Fibroblast of villous mesenchyme (primary cell): Measurements from ENCODE around the gene ADGRD1. TPM values are rescaled to one million over a fixed set of nuclear protein-coding genes. Genes with fewer than 3 reads are reported as not detected.

ENCODE experiments used
- DNase-seq: peaks from one replicate; pipeline ENCODE4 v3.0.0-alpha.2; 2010; ENCODE audit warnings: low read depth
- H3K4me3 ChIP-seq: 2 replicates; pipeline ENCODE4 v1.5.1; 2011; ENCODE audit warnings: low read depth, mild to moderate bottlenecking, low read length
- total RNA-seq: library from RNA; depleted of rRNA; stranded (reverse); fragments of >200 nt; gene quantifications from 2 replicates; pipeline ENCODE4 v1.2.3, GENCODE V29; 2012
- TF ChIP-seq, protein P1 (sequence below): IDR thresholded peaks from 2 replicates; pipeline ENCODE4 v1.5.1; 2012; ENCODE audit warnings: low read depth, mild to moderate bottlenecking, low read length; ENCODE audit not compliant: insufficient read depth

The ADGRD1 gene
- total RNA-seq, 1 donor = under 0.01 TPM

DNA sequence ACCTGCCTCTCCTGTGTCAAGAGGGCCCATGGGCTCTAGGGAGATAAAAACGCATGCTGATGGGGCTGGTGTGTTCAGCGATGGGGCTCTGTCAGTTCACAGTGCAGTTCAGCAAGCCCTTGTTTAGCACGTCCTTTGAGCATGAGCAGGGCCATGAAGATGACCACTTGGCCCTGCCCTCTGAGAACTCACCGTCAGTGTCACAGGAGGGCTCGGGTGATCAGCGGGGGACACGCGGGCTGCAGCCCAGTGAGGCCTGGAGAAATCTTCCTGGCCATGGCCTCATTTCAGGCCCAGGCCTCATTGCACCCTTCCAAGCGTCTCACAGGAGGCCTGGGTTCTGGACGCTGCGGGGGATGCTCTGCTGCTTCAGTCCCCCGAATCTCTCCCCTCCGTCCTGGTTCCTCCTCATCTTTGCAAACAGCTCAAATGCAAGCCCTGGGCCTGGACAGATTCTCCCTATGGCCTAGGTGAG is 181.6 kb downstream of the ADGRD1 start:
- no peak for DNase-seq
- no peak overlapping the region for H3K4me3 ChIP-seq

DNA sequence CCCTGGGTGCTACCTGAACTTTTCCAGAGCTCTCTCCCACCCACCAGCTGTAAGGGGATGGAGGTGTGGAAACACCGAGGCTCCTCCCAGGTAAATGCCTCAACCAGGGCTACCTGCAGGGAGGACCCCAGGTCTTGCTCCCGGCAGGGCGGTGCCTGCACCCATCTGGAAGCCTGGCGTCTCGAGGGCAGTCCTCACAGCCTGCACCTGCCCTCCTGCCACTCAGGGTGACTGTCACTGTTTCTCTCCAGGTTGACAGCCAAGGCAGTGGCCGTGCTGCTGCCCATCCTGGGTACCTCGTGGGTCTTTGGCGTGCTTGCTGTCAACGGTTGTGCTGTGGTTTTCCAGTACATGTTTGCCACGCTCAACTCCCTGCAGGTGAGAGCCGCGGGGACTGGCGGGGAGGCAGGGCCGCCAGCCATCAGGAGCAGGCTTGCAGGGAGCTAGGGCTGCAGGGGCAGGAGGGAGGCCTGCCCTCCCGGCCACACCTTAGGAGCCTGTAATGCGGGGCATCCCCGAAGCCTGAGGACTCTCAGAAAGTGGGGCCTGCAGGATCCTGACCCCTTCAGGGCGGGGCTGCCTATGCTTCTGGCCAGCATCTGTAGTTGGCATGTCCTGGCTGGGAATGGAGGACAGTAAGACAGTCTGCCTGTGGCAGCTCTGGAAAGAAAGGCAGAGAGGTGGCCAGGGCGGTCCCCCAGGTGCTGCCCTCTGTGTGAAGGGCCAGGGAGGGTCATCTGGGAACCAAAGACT is 182.3 kb downstream of the ADGRD1 start:
- H3K4me3 ChIP-seq = no peak overlapping the region
- TF ChIP-seq, protein P1, sequence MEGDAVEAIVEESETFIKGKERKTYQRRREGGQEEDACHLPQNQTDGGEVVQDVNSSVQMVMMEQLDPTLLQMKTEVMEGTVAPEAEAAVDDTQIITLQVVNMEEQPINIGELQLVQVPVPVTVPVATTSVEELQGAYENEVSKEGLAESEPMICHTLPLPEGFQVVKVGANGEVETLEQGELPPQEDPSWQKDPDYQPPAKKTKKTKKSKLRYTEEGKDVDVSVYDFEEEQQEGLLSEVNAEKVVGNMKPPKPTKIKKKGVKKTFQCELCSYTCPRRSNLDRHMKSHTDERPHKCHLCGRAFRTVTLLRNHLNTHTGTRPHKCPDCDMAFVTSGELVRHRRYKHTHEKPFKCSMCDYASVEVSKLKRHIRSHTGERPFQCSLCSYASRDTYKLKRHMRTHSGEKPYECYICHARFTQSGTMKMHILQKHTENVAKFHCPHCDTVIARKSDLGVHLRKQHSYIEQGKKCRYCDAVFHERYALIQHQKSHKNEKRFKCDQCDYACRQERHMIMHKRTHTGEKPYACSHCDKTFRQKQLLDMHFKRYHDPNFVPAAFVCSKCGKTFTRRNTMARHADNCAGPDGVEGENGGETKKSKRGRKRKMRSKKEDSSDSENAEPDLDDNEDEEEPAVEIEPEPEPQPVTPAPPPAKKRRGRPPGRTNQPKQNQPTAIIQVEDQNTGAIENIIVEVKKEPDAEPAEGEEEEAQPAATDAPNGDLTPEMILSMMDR = no peak
- DNase-seq = no peak

More for the DNA sequence above, 181.6 kb downstream of the ADGRD1 start:
- TF ChIP-seq, protein P1 = no peak

DNA sequence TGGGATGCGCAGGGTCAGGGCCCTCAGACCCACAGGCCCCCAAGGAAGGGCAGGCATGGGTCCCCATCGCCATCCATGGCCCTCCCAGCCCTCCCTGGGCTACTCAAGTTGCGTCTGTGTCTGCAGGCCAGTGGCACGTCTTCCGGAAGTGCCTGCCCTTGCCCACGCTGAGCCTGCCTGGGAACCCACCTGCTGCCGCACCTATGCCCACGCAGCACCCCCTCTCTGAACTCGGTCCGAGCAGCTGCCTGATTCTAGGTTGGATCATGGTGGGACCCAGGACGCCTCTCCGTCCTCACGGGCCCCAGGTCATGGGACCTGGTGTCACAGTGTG is 182.8 kb downstream of the ADGRD1 start:
- no peak for DNase-seq
- TF ChIP-seq, protein P1 = no peak
- H3K4me3 ChIP-seq = no peak overlapping the region

DNA sequence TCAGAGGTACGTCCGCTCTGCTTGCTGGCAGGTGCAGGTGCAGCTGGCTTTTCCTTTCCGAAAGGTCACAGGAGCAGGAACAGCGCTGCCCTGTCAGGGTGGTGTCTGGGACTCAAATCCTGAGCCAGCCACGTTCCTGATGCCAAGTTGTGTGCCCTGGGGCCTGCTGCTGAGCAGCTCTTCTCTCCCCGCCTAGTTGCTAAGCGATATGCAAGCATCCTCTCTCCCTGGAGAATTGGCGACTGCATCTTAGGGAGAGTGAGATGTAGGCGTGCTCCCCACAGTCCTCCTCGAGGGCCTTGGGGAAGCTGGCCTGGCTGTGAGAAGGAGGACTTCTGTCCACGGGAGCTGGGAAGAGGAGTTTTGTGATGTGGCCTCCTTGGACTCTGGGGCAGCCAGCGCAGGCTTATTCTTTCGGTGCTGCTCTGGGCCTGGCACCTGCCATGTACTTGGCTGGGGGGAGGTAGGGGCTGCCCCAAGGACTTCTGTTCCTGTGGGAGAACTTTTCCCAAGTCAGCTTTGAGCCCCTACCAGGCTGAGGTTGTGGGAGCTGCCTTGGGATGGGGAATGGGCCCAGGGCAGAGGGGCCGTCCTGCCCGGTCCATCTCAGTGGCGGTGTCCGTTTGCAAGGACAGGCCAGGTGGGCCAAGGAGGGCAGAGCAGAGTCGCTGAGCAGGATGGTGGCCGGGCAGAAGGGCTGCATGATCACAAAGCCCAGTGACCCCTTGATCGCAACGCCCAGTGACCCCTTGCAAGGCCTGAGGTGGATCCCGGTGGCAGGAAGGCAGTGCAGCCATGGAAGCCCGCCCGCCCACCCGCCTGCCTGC is 183.5 kb downstream of the ADGRD1 start:
- TF ChIP-seq, protein P1 = no peak
- no peak overlapping the region for H3K4me3 ChIP-seq
- DNase-seq = no peak

DNA sequence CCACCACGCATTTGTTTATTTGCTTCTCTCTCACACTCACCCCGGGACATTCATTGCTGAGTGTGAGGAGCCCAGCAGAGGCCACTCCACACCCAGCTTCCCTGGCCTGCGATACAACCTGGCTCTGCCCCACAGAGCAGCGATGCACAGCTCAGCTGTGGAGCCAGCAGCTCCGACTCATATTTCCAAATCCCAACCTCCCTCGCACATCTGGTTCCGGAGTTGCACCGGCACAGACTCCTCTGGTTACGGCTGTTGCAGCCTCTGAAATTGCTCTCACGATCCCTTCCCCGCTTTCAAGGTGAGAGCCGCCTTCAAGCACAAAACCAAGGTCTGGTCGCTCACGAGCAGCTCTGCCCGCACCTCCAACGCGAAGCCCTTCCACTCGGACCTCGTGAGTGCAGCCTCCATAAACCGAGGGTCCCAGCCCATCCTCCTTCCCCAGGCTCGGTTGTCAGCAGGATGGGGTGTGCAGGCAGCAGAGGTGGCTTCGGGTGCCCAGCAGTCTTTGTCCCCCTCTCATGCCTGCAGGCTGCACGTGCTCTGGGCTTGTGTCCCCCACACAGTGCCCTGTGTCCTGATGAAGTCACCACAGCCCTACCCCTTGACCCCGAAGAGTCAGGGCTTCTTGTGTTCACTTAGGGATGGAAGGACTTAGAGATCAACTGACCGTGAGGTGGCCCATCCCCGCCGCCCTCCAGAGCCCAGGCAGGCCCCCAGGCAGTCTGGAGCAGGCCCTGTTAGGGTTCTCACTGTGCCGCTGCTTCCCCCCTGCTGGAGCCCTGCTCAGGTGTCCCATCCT is 184.3 kb downstream of the ADGRD1 start:
- H3K4me3 ChIP-seq = no peak overlapping the region
- TF ChIP-seq, protein P1 = no peak
- DNase-seq = peak; percentile 58

DNA sequence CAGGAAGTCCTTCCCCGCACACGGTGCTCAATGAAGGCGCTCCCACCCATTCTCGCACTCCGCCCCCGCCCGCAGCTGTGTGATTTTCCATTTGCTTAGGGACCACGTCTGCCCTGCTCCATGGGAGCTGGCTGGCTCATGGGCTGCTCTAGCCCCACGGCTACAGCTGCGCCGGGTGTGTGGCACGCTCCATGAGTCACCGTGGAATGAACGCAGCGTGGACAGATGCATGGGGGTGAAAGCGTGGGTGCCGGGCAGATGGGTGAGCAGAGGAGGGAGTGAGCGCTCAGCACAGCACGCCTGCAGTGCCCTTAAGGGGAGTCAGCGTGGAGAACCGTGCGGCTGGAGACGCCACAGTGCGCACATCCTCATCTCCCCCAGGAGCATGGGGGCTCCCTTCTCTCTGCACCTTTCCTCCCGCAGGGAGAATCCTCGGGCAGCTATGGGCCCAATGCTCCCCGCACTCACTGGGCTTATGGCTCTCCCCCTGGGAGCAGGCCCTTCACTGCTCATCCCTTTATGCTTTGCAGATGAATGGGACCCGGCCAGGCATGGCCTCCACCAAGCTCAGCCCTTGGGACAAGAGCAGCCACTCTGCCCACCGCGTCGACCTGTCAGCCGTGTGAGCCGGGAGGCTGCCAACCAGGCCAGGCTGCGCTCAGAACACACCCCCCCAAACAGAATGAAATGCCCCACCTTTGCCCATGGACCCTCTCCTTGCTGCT is 185.1 kb downstream of the ADGRD1 start:
- no peak overlapping the region for H3K4me3 ChIP-seq
- no peak for DNase-seq
- TF ChIP-seq, protein P1 = no peak
